Stimulated activated CD4-positive, alpha-beta T cell treated with anti-CD3 and anti-CD28 coated beads, Interleukin-2, amount 100 ng/mL, for 4 hours (primary cell): Measurements from ENCODE around the gene SULT2A1.
"Not testable (repeated sequence)": the region's sequence is repeated elsewhere in the genome, so short reads cannot be mapped to it uniquely, and the experiment has no call there.

Experiments
- DNase-seq: peaks from one replicate; pipeline ENCODE4 v3.0.0-alpha.2; 2020; ENCODE audit warnings: low read depth

The SULT2A1 gene

GRCh38 chr19:47886010-47886559, at the start of gene SULT2A1:
Gene SULT2A1, minus strand, starts transcription at chr19:47886315. Its CDS starts 58 bp downstream, at chr19:47886257.
- DNase-seq: no peak

- DNase-seq: not testable (repeated sequence)
Measured at GRCh38 chr19:47928581-47928980, 42.5 kb upstream of the SULT2A1 start.

- not testable (repeated sequence) for DNase-seq
Measured at GRCh38 chr19:47920107-47920506, 34.0 kb upstream of the SULT2A1 start.

- not testable (repeated sequence) for DNase-seq
Measured at GRCh38 chr19:47910191-47910590, 24.1 kb upstream of the SULT2A1 start.

- DNase-seq: peak; percentile 48
Measured at GRCh38 chr19:47909350-47909749, 23.2 kb upstream of the SULT2A1 start.

- no peak for DNase-seq
Measured at GRCh38 chr19:47901370-47901769, 15.3 kb upstream of the SULT2A1 start.

GRCh38 chr19:47899335-47899734, 13.2 kb upstream of the SULT2A1 start:
- no peak for DNase-seq

- DNase-seq: no peak
Measured at GRCh38 chr19:47897861-47898260, 11.7 kb upstream of the SULT2A1 start.

- DNase-seq: no peak
Measured at GRCh38 chr19:47896773-47897172, 10.7 kb upstream of the SULT2A1 start.

GRCh38 chr19:47896019-47896418, 9.9 kb upstream of the SULT2A1 start:
- no peak for DNase-seq

- DNase-seq: no peak
Measured at GRCh38 chr19:47895165-47895782, 9.2 kb upstream of the SULT2A1 start.

GRCh38 chr19:47891923-47892666, 6.0 kb upstream of the SULT2A1 start:
- DNase-seq: no peak

- no peak for DNase-seq
Measured at GRCh38 chr19:47891622-47891922, 5.5 kb upstream of the SULT2A1 start.

GRCh38 chr19:47890865-47891621, 4.9 kb upstream of the SULT2A1 start:
- DNase-seq: no peak

GRCh38 chr19:47885067-47885463, 1.1 kb downstream of the SULT2A1 start:
- DNase-seq: no peak

- DNase-seq: no peak
Measured at GRCh38 chr19:47882890-47883289, 3.2 kb downstream of the SULT2A1 start.

GRCh38 chr19:47881757-47882156, 4.4 kb downstream of the SULT2A1 start:
- no peak for DNase-seq

- DNase-seq: not testable (repeated sequence)
Measured at GRCh38 chr19:47879385-47879784, 6.7 kb downstream of the SULT2A1 start.

- DNase-seq: no peak
Measured at GRCh38 chr19:47878906-47879305, 7.2 kb downstream of the SULT2A1 start.

GRCh38 chr19:47865166-47865565, 20.9 kb downstream of the SULT2A1 start:
- DNase-seq: no peak

- peak; percentile 76 for DNase-seq
Measured at GRCh38 chr19:47863514-47863936, 22.6 kb downstream of the SULT2A1 start.

- DNase-seq: no peak
Measured at GRCh38 chr19:47861630-47862029, 24.5 kb downstream of the SULT2A1 start.
